ENCODE measurements around the gene KIRREL3.
A peak's percentile ranks its signal among the peaks of the same experiment; 100 is the strongest.

Gene KIRREL3

DNA sequence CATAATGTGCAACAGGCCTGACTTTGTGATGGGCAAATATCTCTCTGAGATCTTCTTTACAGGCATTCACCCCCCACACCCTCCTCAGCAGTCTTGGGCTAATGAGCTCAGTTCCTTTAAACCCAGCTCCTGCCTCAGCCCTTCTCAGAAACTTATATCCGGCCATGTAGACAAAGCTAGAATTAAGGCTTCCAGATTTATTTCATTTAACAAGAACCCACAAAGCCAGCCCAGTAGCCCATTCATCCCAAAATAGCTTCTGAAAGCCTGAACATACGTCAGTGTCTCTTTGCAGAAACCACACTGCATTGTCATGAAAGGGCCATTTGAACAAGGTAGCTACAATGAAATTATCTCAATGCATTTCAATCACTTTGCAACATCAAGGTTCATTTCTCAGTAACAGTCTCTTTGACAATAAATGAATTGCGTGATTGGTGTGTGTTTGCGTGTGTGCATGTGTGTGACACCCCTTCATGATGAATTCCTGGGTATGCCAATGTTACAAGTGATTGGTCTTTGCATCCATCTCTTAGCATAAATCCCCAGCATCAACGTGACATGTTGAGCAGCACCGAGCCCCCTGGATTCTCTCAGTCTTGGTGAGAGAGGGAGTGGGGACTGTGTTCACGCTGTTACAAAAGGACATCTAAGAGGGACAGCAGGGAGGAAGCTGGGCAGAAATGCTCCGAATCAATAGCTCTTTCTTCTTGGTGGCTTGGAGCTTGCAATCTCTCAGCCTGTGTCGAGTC is 299.6 kb downstream of the KIRREL3 start:
- no peak for DNase-seq

DNA sequence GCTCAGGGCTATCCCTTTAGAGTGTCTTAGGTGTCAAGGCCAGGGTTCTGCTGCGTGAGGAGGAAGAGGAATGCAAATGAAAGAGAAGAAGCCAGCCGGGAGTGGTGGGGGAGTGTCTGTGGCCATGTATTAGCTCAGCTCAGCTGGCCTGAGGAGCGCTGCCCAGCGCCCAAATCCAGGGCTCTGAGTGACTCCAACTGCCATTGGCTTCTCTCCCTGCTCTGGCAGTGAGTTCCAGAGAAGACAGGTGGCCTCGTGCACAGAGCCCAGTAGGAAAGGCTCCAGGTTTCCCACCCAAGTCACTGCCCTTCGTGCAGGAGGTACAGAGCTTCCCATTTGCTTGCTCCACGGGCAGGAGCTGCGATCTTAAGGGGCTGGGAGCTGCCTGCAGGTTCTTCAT is 302.0 kb downstream of the KIRREL3 start:
- DNase-seq, result no peak

- DNase-seq, result peak; percentile 53
Measured at GRCh38 chr11:126697936-126698335, 302.6 kb downstream of the KIRREL3 start.

- DNase-seq, result no peak
Measured at GRCh38 chr11:126696982-126697381, 303.6 kb downstream of the KIRREL3 start.

- DNase-seq, result no peak
Measured at GRCh38 chr11:126695293-126695692, 305.3 kb downstream of the KIRREL3 start.

DNA sequence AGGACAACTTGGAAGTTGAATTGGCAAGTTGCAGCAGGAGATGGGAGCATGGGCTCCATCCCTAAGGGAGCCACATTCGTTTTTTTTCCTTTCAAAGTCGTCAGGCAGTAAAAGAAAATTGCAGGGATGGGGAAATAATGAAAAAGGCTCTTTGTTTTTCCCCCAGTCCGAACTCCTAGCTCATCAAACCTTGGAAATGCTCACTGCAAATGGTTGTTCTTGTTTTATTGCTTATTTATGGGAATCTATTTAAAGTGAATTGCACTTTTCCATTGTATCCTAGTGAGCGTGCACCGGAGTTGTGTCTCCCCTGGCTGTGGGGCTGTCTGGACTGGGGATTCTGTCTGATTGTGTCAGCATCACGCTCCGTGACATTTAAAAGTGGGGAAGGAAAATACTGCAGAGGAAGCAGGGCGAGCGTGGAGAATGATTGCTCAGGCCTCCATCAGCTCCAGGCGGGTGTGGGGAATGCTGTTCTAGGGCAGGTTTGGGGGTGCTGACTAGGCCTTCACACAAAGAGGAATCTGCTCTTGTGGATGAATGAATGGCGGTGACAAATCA is 306.4 kb downstream of the KIRREL3 start:
- DNase-seq, result no peak

DNA sequence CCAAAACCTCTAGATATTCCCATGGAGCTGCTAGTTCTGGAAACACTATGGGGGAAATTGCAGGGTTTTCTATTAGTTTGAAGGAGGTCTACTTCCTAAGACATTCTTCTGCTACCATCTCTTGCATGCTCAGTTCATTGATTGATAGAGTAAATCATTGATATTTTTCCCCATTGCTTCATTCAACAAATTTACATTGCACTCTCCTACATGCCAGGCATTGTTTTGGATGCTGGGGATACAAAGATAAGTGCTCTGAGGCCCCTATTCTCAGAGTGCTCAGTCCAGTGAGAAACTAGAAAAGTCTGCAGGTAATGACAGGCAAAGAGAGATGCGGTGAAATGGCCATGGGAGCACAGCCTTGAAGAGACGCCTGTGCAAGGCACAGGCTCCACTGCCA is 313.1 kb downstream of the KIRREL3 start:
- no peak for DNase-seq

DNA sequence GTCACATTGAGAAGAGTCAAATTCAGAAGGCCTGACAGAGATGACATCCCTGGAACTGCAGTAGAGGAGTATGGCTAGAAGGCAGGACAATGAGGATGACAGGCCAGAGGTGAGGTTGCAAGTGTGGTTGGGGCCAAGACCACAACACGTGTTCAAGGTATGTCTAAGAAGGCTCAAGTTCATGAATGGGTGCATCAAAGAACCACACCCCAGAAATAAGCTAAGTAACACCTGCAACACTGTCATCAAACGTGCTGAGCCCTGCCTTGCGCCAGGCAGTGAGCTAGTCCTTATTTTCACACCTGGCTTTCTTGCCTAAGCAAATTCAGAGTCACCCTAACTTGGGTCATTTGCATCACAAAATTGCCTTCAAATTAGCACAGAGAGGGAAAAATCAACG is 313.6 kb downstream of the KIRREL3 start:
- DNase-seq, result no peak

DNA sequence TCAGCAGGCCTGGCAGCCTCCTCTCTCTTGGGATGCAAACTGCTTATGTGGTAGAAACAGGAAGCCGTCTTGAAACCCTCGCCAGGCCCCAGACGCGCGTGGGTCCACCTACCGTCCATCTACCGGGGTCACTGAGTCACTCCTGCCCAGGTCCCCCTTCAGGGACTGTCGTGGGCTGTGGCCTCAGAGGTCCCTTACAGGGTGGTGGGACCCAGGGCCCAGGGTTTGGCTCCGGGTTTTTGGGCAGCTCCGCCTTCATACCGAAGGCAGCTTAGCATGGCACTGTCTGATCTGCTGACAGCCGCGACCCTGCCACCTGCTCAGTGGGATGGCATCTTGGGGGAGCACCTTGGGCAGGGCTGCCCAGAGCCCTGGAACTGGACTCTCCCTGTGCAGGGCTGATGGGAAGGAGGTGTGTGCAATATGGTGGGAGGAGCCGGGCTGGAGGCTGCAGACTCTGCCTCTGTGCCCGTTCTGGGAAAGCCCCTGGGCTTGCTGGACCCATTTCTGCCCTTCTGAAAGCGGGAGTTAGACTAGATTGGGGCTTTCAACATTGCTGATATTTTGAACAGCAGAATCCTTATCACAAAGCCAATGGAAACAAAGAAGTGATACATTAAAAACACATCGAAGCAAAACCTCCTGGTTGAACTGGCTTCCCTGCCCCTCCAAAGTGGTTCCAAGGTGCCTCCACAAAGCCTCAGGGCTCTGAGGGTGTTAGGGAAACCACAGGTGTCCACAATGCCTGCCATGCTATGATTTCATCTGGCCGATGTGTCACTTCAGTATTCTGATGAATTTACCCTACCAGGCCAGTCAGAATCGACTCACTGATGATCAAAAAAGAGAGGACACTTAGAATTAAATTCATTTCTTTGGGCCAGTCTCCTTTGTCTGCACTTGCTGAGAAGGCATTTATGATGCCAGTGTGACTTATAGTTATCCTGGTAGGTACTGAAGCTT is 316.5 kb downstream of the KIRREL3 start:
- DNase-seq, result no peak

DNA sequence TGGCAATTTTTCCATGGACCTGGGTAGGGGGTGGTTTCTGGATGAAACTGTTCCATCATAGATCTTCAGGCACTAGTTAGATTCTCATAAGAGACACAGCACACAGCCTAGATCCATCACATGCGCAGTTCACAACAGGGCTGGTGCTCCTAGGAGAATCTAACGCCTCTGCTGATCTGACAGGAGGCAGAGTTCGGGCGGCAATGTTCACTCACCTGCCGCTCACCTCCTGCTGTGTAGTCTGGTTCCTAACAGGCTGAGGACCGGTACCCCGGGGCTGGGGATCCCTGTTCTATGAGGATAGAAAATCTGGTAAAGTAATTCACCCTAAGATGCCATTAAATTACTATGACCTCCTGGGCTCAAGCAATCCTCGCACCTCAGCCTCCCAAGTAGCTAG is 318.0 kb downstream of the KIRREL3 start:
- DNase-seq, result no peak

- no peak for DNase-seq
Measured at GRCh38 chr11:126680700-126681099, 319.9 kb downstream of the KIRREL3 start.

DNA sequence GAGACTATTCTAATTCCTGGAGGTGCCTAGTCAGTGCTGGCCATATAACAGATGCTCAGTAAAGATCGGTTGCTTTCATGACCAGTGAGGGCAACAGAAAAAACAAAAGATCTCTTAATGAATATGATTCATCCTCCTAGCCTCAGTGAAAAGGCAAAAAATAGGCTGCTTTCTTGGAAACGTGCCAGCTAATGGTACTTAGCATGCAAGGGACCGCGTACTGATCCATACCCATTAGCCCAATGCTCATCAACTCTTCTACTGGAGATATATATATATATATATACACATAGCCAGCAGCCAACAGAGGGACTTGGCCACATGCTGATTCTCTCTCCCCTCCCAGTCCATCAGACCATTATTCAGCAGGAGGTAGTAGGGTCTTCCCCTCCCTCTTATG is 320.4 kb downstream of the KIRREL3 start:
- no peak for DNase-seq

GRCh38 chr11:126679033-126679432 is 321.5 kb downstream of the KIRREL3 start:
- DNase-seq, result no peak

DNA sequence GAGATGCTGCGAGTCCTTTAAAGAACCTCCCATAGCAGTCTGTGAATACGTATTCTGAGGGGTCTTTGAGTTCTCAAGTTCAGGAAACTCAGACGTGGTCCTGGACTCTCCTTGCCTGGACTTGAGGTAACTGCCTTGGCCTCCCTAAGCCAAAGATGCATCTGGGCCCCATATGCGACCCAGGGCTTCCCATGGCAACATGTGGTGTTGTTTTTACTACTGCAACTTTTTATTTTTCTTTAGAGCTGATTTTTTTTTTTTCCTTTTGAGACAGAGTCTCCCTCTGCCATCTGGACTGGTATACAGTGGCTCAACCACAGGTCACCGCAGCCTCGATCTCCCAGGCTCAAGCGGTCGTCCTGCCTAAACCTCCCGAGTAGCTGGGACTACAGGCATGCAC is 324.0 kb downstream of the KIRREL3 start:
- DNase-seq, result no peak

- DNase-seq, result no peak
Measured at GRCh38 chr11:126673319-126673718, 327.3 kb downstream of the KIRREL3 start.

DNA sequence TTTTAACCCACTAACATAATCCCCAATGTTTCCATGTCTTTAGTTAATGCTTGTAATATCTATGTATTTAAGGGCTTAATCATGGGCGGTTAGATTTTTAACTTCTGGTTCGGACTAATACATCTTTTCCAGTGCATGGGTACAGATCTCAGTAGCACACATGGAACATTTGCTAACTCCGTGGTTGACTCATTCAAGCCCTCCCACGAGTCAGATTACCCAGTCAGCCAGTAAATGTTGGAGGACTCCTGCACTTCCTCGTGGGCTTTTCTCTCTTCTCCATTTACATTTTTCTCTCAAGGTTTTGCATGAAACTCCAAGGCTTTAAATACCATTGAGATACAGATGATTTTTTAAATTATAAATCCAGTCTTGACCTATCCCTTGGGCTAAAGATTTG is 331.2 kb downstream of the KIRREL3 start:
- DNase-seq, result no peak

DNA sequence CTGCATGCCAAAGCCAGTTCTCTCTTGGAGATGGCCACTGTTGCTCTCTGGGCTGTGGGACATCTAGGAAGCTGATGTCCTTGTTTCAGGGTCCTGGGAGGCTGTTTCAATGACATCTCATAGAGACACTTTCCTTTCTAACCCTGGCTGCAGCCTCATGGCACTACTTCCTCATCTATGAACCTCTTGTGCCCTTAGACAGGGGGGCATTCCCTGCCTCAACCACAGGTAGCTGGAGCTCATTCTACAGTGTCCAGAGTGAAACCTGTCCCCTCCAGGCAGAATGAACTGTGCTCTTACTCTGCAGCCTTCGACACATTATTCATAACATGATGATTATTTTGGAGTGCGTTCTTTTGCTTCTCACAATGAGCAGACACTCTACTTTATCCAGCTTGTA is 335.9 kb downstream of the KIRREL3 start:
- DNase-seq, result no peak

GRCh38 chr11:126663749-126664592 is 336.6 kb downstream of the KIRREL3 start:
- no peak for DNase-seq

GRCh38 chr11:126662035-126662790 is 338.4 kb downstream of the KIRREL3 start:
- no peak for DNase-seq

- DNase-seq, result no peak
Measured at GRCh38 chr11:126660761-126661425, 339.7 kb downstream of the KIRREL3 start.

- DNase-seq, result no peak
Measured at GRCh38 chr11:126660321-126660720, 340.2 kb downstream of the KIRREL3 start.
